ENCODE measurements around the gene MYOM1.
A peak's percentile ranks its signal among the peaks of the same experiment; 100 is the strongest.

MYOM1 gene

DNA sequence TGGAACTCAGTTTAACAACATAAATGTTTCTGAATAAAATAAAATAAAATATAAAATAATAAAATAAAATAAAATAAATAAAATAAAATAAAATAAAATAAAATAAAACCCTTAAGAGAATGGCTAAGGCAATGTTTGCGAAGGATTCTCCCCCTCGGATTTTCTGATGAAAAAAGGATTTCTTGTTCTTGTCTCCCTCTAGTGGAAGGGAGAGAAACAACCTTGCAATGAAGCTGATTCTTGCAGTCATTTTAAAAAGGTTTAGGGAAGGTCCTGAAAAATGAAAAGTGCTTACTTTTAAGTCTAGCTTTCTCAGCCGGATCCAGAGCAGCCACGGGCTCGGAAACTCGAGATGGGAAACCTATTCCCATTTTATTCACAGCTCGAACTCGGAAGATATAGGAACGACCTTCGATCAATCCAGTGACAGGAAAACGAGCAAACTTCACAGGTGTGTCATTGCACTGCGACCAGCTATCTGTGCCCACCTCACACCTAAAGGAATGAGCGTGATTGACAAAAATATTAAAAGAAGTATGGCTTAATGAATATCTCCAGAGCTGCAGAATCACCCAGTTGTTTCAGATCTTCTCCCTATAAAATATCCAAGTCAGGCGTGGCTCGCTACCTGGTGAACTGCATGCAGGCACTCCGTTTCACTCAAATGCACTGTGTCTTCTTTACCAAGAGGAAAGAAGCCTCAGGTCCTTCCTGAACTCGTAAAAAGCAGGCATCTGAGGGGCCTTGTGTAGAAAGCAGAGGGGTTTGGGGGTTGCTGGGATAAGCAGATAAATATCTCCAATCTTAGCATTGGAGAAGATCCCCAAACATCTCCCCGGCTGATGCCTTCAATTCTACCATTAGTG is 68.1 kb downstream of the MYOM1 start:
- no peak for DNase-seq (ENCODE audit: low read depth in 2 of 2)

DNA sequence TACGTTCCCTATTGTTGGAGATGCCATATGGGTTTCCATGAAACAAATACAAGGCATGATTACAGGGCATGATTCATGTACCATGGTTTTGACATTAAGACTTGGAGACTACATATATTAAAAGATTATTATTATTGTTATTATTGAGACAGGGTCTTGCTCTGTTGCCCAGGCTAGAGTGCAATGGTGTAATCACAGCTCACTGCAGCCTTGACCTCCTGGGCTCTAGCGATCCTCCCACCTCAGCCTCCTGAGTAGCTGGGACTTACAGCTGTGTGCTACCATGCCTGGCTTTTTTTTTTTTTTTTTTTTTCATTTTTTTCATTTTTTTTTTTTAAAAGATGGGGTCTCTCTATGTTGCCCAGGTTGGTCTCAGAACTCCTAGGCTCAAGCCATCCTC is 69.1 kb downstream of the MYOM1 start:
- DNase-seq (ENCODE audit: low read depth in 2 of 2), result no peak

DNA sequence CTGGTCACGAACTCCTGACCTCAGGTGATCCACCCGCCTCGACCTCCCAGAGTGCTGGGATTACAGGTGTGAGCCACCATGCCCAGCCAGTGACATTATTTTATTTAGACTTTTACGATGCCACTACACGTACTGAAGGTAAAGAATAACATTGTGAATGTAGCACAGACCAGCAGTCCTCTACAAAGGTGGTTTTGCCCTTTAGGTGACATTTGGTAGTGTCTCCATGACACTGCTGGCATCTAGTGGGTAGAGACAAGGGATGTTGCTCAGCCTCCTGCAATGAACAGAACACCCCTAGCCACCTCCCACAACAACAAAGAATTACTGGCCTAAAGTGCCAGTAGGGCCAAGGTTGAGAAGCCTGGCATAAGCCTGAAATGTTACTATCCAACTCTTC is 69.5 kb downstream of the MYOM1 start:
- no peak for DNase-seq (ENCODE audit: low read depth in 2 of 2)

DNA sequence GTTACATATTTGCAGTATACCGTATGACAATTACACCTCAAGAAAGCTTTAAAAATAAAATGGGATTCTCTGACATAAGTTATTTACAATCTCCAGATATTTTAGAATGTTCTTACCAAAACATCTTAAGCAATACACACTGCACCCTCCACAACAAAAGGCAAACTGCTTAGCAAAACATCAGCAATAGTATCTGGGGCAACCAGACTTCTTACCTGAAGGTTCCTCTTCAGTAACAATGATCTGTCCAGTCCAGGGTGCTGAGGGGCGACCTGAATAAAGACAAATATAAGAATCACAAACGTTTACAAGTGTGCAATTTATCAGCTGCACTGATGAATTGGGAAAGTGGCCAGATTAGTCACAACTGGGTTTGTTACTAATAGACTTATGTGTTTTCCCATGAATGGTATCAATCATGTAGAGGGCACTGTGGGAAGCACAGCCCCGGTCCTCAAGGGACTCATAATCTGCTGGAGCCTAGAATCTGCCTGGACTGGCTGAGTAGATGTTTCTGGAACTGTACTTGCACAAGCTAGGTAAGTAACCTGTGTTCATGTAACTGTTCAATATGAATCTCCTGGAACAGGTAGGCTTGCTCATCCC is 70.7 kb downstream of the MYOM1 start:
- DNase-seq (ENCODE audit: low read depth in 2 of 2), result no peak

DNA sequence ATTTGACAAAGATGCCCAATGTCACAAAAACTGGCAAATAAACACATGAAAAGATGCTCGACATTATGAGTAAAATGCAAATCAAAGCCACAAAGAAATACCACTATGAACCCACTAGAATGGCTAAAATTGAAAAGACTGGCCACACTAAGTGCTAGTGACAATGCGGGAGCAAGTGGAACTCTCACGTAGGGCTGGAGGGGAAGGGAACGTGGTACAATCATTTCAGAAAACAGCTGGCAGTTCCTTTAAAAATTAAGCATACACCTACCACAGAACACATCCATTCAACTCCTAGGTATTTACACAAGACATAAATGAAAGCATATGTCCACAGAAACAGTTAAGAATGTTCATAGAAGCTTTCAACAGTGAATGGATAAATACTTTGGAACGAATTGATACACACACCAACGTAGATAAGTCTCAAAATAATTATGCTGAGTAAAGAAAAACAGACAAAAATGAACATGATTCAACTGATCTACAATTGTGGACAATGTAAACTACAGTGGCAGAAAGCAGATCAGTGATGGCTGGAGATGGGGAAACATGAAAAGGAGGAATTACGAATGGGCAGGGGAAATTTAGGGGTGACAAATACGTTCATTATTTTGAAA is 71.7 kb downstream of the MYOM1 start:
- no peak for DNase-seq (ENCODE audit: low read depth in 2 of 2)

DNA sequence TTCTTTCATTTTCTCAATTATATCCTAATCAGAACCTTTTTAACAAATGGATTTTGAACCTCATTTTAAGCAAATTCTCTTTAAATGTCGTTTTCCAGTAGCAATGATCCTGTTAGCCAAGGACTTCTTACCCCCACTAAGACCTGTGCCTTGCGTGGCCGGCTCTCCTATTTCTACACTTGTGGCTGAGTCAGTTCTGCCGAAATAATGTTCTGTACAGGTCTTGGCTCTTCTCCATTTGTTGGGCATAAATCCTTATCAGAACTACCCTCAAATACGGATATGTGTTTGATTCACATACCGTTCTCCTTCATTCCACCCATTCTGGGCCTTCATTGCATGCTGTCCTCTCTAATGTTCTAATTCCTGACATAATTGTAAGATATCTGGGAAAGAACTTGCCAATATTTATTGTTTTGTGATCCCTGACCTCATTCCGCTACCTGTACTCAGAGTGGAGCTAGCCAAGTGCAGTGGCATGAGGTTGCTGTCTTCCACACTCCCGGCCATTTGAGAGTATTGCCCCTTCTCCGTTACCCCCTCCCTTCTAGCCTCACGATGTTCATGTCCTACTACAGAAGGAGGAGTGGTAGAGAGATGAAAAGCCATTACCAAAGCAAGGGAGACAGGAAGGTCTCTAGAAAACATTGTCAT is 78.7 kb downstream of the MYOM1 start:
- DNase-seq (ENCODE audit: low read depth in 2 of 2), result no peak

DNA sequence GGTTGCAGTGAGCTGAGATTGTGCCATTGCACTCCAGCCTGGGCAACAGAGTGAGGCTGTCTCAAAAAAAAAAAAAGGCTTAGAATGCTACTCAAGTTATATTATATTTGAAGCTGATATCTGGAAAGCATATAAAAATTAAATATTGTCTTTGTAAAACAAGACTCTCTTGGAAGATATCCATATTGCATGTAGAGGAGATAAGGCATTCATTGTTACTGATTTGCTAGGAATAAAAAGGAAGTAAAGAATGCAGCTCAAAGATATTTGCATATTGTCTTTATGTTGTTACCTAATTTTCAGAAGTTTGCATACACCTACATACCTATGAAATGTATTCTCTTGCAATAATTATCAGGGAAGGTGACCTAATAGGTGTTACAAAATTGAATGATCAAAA is 79.4 kb downstream of the MYOM1 start:
- DNase-seq (ENCODE audit: low read depth in 2 of 2), result no peak

DNA sequence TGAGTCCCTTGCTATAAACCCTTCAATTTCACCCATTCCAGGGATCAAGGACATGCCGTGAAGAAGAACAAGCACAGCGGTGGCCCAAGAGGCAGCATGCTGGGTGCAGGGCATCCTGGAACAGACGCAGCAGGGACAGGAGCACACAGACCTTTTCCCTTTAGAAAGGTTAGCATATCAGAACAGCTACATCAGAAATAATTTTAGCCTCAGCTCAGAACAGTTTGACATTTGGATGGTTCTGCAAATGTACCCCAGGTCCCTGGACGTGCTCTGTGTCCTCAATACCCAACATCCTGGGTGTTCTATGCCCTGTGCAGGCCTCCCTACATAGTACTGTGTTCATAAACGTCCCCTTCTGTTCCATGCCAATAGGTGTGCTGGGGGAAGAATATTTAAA is 80.4 kb downstream of the MYOM1 start:
- no peak for DNase-seq (ENCODE audit: low read depth in 2 of 2)

DNA sequence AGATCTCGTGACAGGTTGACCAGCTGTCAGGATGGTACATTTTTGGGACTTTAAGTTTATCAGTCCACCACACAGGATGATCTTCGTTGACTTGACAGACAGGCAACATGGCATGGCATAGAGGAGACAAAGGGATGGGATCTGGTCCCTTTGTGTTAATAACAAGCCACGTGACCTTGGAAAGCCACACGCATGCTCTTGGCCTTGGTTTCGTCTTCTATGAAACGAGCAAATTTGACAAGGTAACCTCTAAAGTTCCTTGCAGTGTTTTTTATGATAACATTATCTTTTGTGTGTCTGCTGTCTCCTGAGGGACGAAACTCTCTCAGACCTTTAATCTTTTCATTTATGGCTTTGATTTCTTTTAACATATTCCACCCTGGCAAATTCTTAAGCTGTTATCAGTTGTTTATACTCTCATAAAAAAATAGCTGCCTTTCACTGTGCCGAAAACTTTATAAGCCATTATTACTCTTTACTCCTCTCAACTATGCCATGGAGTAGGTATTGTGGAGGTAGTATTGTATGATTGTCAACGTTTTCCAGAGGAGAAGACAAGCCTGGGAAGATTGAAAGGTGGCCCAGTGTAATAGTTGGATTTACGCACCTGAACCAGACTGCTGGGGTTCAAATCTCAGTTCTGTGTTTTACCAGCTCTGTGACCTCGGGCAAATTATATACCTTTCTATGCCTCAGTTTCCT is 81.3 kb downstream of the MYOM1 start:
- no peak for DNase-seq (ENCODE audit: low read depth in 2 of 2)

DNA sequence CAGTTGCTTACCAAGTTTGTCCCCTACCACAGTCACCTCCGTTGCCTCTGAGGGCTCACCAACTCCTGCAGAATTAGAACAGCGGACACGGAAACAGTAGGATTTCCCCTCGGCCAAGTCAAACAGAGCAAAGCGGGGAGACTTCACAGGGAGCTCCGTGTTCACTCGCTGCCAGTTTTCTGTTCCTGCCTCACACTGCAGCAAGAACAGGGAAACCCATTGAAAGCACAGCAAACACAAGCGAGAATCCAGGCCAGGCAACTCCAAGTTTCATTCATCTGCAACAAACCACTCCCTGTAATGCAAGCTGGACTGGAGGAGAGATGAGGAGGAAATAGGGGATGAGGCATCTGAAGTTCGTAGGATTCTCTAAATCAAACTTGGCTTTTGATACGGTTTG is 84.2 kb downstream of the MYOM1 start:
- no peak for DNase-seq (ENCODE audit: low read depth in 2 of 2)

DNA sequence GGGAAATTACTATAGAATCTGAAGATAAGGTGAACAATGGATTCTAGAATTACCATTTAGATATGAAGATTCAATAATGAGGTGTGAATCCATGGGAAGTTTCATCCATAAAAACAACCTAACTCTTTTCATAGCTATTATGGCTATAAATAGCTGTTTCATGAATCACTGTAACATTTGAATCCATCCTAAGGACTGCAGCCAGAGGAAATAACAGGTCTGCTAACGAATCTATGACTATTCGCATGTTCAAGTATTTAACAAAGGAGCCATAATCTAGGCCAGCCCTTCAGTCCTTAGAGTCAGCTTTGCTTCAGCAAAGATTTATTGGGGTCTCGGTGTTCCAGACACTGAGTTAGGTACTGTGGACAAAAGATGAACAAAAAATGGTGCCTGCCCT is 87.1 kb downstream of the MYOM1 start:
- no peak for DNase-seq (ENCODE audit: low read depth in 2 of 2)

DNA sequence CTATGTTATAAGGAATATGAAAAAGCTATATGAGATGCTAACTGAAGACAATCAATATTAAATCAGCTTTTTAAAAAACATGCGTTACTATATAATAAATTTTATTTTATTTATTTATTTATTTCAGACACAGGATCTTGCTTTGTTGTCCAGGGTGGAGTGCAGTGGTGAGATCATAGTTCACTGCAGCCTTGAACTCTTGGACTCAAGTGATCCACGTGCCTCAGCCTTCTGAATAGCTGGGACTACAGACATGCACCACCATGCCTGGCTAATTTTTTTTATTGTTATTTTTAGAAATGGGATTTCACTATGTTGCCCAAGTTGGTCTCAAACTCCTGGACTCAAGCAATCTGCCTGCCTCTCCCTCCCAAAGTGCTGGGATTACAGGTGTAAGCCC is 89.4 kb downstream of the MYOM1 start:
- DNase-seq (ENCODE audit: low read depth in 2 of 2), result no peak

DNA sequence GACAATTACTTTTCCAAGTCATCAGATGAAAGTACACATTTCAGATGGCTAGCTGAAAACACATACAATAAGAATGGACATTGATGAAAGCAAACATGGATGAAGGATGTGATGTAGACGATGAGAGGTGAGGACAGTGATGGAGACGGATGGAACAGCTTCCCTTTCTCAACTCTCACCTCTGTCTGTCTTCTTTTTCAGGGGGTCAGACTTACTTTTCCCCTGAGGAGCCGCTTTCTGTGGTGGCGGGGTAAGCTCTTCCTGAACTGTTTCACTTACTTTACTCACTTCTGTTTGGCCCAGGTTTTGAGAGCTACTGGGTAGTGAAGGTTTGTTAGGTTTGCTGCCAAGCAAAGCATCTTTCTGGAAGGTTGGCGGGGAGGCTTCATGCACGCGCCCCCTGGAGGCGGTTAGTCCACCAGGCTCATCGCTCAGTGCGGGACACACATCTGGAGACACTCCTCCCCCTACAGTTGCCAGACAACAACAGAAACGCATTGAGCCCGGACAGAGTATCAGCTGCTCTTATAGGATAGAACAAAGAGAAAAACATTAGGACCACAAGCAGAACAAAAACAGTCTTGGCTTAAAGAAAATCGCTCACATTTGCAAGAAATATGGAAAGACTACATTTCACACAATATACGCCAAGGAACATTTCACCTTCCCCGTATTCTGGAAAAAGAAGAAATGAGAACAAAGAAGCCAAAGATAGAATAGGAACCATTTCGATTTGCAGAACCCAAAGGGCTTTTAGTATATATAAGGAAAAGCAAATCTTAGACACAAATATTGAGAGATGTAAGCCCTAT is 90.5 kb downstream of the MYOM1 start:
- peak; percentile 69 to 76 for DNase-seq (ENCODE audit: low read depth in 2 of 2)

DNA sequence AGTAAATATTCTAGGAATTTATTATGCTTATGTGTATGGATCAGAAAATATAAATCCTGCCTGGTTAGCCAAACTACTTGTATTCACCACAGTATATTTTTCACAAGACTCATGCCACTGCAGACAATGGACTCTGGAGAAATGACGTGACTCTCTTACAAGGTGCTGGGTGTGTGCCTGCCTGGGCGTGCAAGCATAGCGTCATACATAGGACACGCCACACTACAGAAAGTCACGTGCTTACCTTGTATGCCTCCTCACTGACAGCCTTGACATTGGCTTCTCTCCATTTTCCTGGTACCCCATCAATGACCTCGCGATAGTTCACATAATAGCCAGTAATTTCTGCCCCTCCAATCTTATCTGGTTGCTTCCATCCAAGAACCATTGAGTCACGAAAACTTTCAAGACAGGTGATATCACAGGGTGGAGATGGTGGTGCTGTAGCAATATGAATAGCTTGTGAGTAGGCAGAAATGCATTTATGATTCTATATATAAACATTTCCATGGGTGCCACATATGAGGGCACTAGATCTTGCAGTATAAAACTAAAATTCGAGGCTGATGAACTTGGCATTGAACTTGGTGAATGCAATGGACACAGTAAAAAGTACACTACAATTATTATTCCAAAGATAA is 93.2 kb downstream of the MYOM1 start:
- no peak for DNase-seq (ENCODE audit: low read depth in 2 of 2)

DNA sequence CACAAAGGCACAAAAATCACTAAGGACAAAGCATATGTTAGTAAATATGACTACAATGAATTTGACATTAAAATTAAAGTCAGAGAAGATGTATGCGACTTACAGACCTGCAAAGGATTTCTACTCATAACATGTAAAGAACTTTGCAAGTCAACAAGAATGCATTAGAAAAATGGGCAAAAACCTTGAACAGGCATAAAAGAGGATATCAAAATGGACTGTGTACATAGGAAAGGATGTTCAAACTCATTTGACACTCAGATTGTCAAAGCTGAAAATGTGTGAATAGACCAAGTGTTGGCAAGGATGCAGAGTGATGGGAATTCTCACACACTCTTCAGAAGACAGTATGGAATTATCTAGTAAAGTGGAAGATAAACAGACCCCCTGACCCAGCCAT is 94.9 kb downstream of the MYOM1 start:
- DNase-seq (ENCODE audit: low read depth in 2 of 2), result no peak

DNA sequence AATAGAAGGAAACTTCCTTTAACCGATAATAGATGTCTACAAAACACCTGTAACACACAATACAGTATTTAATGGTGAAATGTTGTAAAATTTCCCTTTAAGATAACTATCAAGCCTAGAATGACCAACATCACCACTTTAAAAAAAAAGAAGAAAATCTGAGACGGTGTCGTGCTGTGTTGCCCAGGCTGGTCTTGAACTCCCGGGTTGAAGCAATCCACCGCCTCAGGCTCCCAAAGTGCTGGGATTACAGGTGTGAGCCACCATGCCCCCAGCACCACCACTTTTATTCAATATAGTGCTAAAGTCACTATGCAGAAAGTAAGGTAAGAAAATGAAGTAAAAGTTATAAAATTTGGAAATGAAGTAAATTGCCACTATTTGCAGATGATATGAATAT is 96.9 kb downstream of the MYOM1 start:
- DNase-seq (ENCODE audit: low read depth in 2 of 2), result no peak

DNA sequence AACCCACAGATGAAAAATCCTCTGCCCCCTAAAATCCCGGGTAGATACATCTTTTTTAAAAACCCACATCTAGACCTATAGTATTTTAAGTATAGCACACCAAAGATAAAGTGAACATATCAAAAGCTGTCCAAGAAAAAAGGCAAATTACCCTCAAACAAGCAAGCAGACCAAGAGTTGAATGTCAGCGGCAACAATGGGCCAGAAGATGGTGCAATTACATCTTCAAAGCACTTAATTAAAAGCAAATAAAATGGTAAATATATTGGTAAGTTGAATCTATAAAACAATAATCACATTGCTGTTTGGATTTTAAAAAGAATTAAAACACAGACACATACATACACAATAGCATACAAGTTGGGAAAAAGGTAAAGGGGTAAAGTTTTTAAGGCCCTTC is 98.5 kb downstream of the MYOM1 start:
- DNase-seq (ENCODE audit: low read depth in 2 of 2), result no peak

DNA sequence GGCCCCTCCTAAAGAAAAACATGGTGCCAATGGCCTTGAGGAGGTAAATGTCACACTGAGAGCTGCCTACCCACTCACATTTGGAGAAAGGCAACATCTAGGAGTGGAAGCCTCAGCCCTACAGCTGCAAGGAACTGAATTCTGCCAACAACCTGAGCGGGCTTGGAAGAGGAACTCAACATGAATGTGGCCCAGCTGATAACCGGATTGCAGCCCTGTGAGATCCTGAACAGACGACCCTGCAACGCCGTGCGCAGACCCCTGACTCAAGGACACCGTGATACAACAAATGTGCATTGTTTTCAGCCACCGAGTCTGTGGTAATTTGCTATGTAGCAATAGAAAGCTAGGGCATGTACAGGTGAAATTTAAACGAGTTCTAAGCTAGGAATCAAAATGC is 99.4 kb downstream of the MYOM1 start:
- DNase-seq (ENCODE audit: low read depth in 2 of 2), result no peak

DNA sequence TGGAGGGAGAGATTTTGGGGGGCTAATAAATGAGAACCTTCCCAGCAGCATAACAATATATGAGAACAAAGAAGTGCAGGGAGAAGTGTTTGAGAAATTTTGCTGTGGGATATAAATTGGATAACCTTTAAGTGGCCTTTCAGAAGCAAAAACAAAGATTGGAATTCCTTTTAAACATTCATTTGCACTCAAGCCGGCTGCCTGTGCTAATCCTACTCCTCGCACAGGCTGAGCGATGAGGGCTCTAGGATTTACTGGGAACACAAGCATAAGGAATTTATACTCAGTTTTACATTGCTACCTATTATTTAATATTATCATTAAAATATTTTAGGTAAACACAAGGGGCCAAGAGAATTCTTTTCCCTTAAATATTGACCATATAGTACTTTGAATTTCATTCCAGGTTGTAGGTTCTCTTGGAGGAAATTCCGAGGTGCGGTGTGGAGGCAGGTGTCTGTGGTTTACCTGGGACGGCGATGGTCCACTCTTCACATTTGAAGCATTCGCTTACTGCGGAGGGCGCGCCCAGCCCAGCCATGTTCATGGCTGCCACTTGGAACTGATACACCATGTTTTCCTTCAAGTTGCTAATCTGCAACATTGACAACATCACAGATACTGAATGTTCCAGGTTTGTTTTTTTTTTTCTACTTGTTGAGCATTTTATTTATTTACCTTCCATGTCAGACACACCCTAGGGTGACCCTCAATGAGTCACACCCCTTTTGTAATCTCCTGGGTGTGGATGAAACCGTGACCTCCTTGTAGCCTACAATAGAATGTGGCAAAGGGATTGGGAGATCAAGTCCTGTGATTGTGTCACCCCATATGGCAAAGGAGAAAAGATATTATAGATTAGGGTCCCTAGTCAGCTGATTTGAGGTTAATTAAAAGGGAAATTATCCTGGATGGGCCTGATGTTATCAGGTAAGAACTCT is 100.1 kb downstream of the MYOM1 start:
- no peak for DNase-seq (ENCODE audit: low read depth in 2 of 2)
